HG02943 (cell line): Measurements from ENCODE around the gene MRPL9.
"Not testable (repeated sequence)": the region's sequence is repeated elsewhere in the genome, so short reads cannot be mapped to it uniquely, and the experiment has no call there.

ENCODE experiments used
- ATAC-seq: cut with Tn5 transposase; IDR thresholded peaks from one replicate; pipeline ENCODE4 v1.9.1; 2021; ENCODE audit warnings: mild to moderate bottlenecking, low read depth, moderate library complexity; ENCODE audit not compliant: unreplicated experiment

Gene MRPL9

GRCh38 chr1:151787689-151788088, 24.4 kb upstream of the MRPL9 start:
- ATAC-seq: no peak

- ATAC-seq: no peak
Observed at GRCh38 chr1:151783796-151784195, 20.5 kb upstream of the MRPL9 start.

- no peak for ATAC-seq
Observed at GRCh38 chr1:151782741-151783140, 19.4 kb upstream of the MRPL9 start.

- ATAC-seq: not testable (repeated sequence)
Observed at GRCh38 chr1:151782026-151782425, 18.7 kb upstream of the MRPL9 start.

- ATAC-seq: not testable (repeated sequence)
Observed at GRCh38 chr1:151780736-151781135, 17.4 kb upstream of the MRPL9 start.

- ATAC-seq: no peak
Observed at GRCh38 chr1:151779852-151780251, 16.6 kb upstream of the MRPL9 start.

GRCh38 chr1:151777317-151777716, 14.0 kb upstream of the MRPL9 start:
- no peak for ATAC-seq

- ATAC-seq: no peak
Observed at GRCh38 chr1:151776665-151777062, 13.4 kb upstream of the MRPL9 start.

- ATAC-seq: no peak
Observed at GRCh38 chr1:151775894-151776664, 12.8 kb upstream of the MRPL9 start.

GRCh38 chr1:151774256-151774922, 11.1 kb upstream of the MRPL9 start:
- no peak for ATAC-seq

- ATAC-seq: no peak
Observed at GRCh38 chr1:151773702-151774101, 10.4 kb upstream of the MRPL9 start.

GRCh38 chr1:151769270-151769669, 6.0 kb upstream of the MRPL9 start:
- ATAC-seq: not testable (repeated sequence)

GRCh38 chr1:151768351-151769066, 5.2 kb upstream of the MRPL9 start:
- not testable (repeated sequence) for ATAC-seq

GRCh38 chr1:151763990-151764389, 694 bp upstream of the MRPL9 start:
- ATAC-seq: no peak

GRCh38 chr1:151760597-151761385, 2.5 kb downstream of the MRPL9 start:
- ATAC-seq: no peak

GRCh38 chr1:151759241-151759640, 4.1 kb downstream of the MRPL9 start:
- ATAC-seq: no peak

- no peak for ATAC-seq
Observed at GRCh38 chr1:151756291-151756690, 7.0 kb downstream of the MRPL9 start.

GRCh38 chr1:151741516-151741915, 21.8 kb downstream of the MRPL9 start:
- no peak for ATAC-seq

- no peak for ATAC-seq
Observed at GRCh38 chr1:151739590-151740355, 23.5 kb downstream of the MRPL9 start.

- ATAC-seq: no peak
Observed at GRCh38 chr1:151737479-151737878, 25.8 kb downstream of the MRPL9 start.
